Measurements from ENCODE around the gene VPS9D1.

- TF ChIP-seq CTCF (conservative IDR thresholded peaks at IDR 0.05 in 1 of 2, IDR thresholded peaks at IDR 0.05 in 1 of 2; ENCODE audit: extremely low read depth in 1 of 2, insufficient read depth in 1 of 2, low read depth in 1 of 2, low read length in 2 of 2) (no peak), EZH2 (IDR thresholded peaks at IDR 0.05; ENCODE audit: borderline replicate concordance, low read length) (no peak)
These were observed 3.6 kb downstream of the VPS9D1 start for GRCh38 chr16:89716916-89717687.
